SH-SY5Y (cell line): ENCODE results near the gene TMEM107.

Source experiments
- GATA2 ChIP-seq: IDR thresholded peaks from 2 replicates; pipeline ENCODE4 v1.6.1; 2011; ENCODE audit warnings: mild to moderate bottlenecking, low read depth, low read length
- GATA3 ChIP-seq: IDR thresholded peaks from 2 replicates; pipeline ENCODE4 v1.6.1; 2011; ENCODE audit warnings: low read depth, mild to moderate bottlenecking, low read length, moderate library complexity

DNA sequence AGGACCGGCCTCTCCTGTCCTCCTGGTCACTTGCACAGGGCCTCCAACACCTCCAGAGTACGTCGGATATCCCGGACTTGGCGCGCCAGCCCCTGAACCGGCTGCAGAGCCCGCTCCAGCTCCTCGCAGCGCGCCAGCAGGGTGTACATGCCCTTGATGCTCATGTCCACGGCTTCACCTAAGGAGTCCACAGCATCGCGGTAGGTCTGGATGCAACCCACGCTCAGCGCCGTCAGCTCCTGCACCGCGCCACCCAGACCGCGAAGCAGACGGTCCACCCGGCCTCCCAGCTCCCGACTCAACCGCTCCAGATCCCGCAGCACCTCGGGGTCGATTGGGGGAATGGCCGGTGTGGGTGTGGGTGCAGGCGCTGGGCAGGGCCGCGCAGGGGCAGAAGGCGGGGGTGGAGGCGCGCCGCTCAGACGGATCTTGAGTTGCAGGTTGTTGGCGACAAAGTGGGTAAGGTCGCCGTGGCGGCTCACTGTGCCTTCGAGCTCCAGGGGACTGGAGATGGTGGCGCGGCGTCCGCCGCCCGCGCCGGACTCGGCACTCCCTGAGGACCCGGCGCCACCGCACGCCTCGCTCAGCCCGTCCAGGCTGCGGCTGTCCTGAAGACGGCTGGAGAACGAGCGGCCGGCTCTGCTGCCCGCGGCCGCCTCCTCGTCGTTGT is 13.0 kb upstream of the TMEM107 start:
- TF ChIP-seq GATA2 (no peak), GATA3 (no peak)
